ENCODE measurements around the gene TICAM1. TPM values are rescaled to one million over a fixed set of nuclear protein-coding genes. Genes with fewer than 3 reads are reported as not detected.

Gene TICAM1
- total and polyA plus RNA-seq, 2 experiments from 2014 or later: 0.32 to 0.38 TPM

DNA sequence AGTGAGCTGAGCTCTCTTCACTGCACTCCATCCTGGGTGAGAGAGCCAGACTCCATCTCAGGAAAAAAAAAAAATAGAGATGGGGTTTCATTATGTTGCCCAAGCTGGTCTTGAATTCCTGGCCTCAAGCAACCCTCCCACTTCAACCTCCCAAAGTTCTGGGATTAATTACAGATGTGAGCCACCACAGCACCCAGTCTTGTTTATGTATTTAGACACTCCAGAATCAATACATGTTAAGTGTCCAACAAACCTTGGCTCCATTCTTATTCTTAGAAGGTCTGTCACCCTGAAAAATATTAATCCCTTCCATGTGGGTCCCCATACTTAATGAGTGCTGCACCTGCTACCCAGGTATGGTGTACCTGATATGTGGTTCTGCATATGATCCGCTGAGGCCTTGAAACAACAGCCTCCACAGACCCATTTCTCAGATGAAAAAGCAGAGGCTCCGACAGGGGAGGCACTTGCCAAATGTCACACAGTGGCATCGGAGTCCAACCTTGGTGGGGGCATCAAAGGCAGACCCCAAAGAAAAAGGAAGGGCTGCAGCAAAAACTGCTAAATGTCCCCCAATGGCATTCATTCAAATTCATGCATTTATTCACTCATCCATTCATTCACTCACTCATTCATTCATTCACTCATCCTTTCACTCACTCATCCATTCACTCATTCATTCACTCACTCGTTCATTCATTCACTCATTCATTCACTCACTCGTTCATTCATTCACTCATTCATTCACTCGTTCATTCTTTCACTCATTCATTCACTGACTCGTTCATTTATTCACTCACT lies 16.7 kb downstream of the TICAM1 start:
- Histone ChIP-seq H4K20me1 (replicated peaks; ENCODE audit: insufficient read depth) (no peaks in the 10 kb centered on the region), H2AFZ (no peak overlapping the region), H3K4me3 (no peak overlapping the region), H3K79me2 (replicated peaks; ENCODE audit: insufficient read depth) (no peaks in the 10 kb centered on the region), H3K27me3 (ENCODE audit: insufficient read depth) (peaks cover 5% of the 10 kb centered on the region; the same call in 1 of the 2 replicates), H3K4me1 (ENCODE audit: insufficient read depth) (no peaks in the 10 kb centered on the region), H3K27ac (ENCODE audit: low read depth) (no peak overlapping the region), H3F3A (replicated peaks; ENCODE audit: low read depth) (no peaks in the 10 kb centered on the region; the same call in 1 of the 2 replicates), H3K36me3 (ENCODE audit: insufficient read depth) (no peaks in the 10 kb centered on the region), H3K9me2 (ENCODE audit: insufficient read depth) (peaks cover 5% of the 10 kb centered on the region; the same call in 1 of the 2 replicates), H3K4me2 (no peak overlapping the region)
- H3K9me3 Mint-ChIP-seq: peaks cover 20% of the 10 kb centered on the region
- H3K4me1 Mint-ChIP-seq: no peaks in the 10 kb centered on the region; the same call in 2 of the 3 replicates
- no peak for TF ChIP-seq CREB1 (CRISPR knock-in tag; IDR thresholded peaks at IDR 0.05; ENCODE audit: low read depth)
- no peak for TF ChIP-seq EZH2 (IDR thresholded peaks at IDR 0.05; ENCODE audit: low read depth, unreplicated experiment)
- TF ChIP-seq, protein P1, sequence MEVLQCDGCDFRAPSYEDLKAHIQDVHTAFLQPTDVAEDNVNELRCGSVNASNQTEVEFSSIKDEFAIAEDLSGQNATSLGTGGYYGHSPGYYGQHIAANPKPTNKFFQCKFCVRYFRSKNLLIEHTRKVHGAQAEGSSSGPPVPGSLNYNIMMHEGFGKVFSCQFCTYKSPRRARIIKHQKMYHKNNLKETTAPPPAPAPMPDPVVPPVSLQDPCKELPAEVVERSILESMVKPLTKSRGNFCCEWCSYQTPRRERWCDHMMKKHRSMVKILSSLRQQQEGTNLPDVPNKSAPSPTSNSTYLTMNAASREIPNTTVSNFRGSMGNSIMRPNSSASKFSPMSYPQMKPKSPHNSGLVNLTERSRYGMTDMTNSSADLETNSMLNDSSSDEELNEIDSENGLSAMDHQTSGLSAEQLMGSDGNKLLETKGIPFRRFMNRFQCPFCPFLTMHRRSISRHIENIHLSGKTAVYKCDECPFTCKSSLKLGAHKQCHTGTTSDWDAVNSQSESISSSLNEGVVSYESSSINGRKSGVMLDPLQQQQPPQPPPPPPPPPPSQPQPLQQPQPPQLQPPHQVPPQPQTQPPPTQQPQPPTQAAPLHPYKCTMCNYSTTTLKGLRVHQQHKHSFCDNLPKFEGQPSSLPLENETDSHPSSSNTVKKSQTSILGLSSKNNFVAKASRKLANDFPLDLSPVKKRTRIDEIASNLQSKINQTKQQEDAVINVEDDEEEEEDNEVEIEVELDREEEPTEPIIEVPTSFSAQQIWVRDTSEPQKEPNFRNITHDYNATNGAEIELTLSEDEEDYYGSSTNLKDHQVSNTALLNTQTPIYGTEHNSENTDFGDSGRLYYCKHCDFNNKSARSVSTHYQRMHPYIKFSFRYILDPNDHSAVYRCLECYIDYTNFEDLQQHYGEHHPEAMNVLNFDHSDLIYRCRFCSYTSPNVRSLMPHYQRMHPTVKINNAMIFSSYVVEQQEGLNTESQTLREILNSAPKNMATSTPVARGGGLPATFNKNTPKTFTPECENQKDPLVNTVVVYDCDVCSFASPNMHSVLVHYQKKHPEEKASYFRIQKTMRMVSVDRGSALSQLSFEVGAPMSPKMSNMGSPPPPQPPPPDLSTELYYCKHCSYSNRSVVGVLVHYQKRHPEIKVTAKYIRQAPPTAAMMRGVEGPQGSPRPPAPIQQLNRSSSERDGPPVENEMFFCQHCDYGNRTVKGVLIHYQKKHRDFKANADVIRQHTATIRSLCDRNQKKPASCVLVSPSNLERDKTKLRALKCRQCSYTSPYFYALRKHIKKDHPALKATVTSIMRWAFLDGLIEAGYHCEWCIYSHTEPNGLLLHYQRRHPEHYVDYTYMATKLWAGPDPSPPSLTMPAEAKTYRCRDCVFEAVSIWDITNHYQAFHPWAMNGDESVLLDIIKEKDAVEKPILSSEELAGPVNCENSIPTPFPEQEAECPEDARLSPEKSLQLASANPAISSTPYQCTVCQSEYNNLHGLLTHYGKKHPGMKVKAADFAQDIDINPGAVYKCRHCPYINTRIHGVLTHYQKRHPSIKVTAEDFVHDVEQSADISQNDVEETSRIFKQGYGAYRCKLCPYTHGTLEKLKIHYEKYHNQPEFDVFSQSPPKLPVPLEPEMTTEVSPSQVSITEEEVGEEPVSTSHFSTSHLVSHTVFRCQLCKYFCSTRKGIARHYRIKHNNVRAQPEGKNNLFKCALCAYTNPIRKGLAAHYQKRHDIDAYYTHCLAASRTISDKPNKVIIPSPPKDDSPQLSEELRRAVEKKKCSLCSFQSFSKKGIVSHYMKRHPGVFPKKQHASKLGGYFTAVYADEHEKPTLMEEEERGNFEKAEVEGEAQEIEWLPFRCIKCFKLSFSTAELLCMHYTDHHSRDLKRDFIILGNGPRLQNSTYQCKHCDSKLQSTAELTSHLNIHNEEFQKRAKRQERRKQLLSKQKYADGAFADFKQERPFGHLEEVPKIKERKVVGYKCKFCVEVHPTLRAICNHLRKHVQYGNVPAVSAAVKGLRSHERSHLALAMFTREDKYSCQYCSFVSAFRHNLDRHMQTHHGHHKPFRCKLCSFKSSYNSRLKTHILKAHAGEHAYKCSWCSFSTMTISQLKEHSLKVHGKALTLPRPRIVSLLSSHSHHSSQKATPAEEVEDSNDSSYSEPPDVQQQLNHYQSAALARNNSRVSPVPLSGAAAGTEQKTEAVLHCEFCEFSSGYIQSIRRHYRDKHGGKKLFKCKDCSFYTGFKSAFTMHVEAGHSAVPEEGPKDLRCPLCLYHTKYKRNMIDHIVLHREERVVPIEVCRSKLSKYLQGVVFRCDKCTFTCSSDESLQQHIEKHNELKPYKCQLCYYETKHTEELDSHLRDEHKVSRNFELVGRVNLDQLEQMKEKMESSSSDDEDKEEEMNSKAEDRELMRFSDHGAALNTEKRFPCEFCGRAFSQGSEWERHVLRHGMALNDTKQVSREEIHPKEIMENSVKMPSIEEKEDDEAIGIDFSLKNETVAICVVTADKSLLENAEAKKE (CRISPR knock-in tag; IDR thresholded peaks at IDR 0.05): no peak
- no peak for TF ChIP-seq NANOG (IDR thresholded peaks at IDR 0.05; ENCODE audit: borderline replicate concordance)
- TF ChIP-seq STAT1 (IDR thresholded peaks at IDR 0.05; ENCODE audit: unreplicated experiment): no peak
- TF ChIP-seq, protein P2, sequence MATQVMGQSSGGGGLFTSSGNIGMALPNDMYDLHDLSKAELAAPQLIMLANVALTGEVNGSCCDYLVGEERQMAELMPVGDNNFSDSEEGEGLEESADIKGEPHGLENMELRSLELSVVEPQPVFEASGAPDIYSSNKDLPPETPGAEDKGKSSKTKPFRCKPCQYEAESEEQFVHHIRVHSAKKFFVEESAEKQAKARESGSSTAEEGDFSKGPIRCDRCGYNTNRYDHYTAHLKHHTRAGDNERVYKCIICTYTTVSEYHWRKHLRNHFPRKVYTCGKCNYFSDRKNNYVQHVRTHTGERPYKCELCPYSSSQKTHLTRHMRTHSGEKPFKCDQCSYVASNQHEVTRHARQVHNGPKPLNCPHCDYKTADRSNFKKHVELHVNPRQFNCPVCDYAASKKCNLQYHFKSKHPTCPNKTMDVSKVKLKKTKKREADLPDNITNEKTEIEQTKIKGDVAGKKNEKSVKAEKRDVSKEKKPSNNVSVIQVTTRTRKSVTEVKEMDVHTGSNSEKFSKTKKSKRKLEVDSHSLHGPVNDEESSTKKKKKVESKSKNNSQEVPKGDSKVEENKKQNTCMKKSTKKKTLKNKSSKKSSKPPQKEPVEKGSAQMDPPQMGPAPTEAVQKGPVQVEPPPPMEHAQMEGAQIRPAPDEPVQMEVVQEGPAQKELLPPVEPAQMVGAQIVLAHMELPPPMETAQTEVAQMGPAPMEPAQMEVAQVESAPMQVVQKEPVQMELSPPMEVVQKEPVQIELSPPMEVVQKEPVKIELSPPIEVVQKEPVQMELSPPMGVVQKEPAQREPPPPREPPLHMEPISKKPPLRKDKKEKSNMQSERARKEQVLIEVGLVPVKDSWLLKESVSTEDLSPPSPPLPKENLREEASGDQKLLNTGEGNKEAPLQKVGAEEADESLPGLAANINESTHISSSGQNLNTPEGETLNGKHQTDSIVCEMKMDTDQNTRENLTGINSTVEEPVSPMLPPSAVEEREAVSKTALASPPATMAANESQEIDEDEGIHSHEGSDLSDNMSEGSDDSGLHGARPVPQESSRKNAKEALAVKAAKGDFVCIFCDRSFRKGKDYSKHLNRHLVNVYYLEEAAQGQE (IDR thresholded peaks at IDR 0.05; ENCODE audit: unreplicated experiment): no peak
- TF ChIP-seq POLR2AphosphoS5 (IDR thresholded peaks at IDR 0.05; ENCODE audit: low read depth): no peak
- TF ChIP-seq ZNF331 (CRISPR knock-in tag; IDR thresholded peaks at IDR 0.05; ENCODE audit: low read depth): no peak
- no peak for TF ChIP-seq EZH2phosphoT487 (IDR thresholded peaks at IDR 0.05; ENCODE audit: unreplicated experiment)
- no peak for TF ChIP-seq ZNF114 (CRISPR knock-in tag; IDR thresholded peaks at IDR 0.05)
- TF ChIP-seq JUNB (IDR thresholded peaks at IDR 0.05; ENCODE audit: unreplicated experiment): no peak
- TF ChIP-seq, protein P3, sequence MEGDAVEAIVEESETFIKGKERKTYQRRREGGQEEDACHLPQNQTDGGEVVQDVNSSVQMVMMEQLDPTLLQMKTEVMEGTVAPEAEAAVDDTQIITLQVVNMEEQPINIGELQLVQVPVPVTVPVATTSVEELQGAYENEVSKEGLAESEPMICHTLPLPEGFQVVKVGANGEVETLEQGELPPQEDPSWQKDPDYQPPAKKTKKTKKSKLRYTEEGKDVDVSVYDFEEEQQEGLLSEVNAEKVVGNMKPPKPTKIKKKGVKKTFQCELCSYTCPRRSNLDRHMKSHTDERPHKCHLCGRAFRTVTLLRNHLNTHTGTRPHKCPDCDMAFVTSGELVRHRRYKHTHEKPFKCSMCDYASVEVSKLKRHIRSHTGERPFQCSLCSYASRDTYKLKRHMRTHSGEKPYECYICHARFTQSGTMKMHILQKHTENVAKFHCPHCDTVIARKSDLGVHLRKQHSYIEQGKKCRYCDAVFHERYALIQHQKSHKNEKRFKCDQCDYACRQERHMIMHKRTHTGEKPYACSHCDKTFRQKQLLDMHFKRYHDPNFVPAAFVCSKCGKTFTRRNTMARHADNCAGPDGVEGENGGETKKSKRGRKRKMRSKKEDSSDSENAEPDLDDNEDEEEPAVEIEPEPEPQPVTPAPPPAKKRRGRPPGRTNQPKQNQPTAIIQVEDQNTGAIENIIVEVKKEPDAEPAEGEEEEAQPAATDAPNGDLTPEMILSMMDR (conservative IDR thresholded peaks at IDR 0.05; ENCODE audit: low read depth in 2 of 2): no peak
- TF ChIP-seq, protein P4, sequence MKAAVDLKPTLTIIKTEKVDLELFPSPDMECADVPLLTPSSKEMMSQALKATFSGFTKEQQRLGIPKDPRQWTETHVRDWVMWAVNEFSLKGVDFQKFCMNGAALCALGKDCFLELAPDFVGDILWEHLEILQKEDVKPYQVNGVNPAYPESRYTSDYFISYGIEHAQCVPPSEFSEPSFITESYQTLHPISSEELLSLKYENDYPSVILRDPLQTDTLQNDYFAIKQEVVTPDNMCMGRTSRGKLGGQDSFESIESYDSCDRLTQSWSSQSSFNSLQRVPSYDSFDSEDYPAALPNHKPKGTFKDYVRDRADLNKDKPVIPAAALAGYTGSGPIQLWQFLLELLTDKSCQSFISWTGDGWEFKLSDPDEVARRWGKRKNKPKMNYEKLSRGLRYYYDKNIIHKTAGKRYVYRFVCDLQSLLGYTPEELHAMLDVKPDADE (IDR thresholded peaks at IDR 0.05): no peak
- peaks cover 6% of the 10 kb centered on the region; the same call in 2 of the 3 replicates for H3K36me3 Mint-ChIP-seq (ENCODE audit: low read depth)
- DNase-seq (ENCODE audit: low spot score) (no peak), ATAC-seq (no peak)
- no peak overlapping the region; the same call in 2 of the 3 replicates for H3K4me3 Mint-ChIP-seq
- peaks cover 29% of the 10 kb centered on the region for H3K27me3 Mint-ChIP-seq (ENCODE audit: insufficient read depth, low read depth, poor library complexity)
- H3K27ac Mint-ChIP-seq: no peak overlapping the region

Data from GM23338 (cell line).